Measurements from ENCODE around the gene GP9.

DNA sequence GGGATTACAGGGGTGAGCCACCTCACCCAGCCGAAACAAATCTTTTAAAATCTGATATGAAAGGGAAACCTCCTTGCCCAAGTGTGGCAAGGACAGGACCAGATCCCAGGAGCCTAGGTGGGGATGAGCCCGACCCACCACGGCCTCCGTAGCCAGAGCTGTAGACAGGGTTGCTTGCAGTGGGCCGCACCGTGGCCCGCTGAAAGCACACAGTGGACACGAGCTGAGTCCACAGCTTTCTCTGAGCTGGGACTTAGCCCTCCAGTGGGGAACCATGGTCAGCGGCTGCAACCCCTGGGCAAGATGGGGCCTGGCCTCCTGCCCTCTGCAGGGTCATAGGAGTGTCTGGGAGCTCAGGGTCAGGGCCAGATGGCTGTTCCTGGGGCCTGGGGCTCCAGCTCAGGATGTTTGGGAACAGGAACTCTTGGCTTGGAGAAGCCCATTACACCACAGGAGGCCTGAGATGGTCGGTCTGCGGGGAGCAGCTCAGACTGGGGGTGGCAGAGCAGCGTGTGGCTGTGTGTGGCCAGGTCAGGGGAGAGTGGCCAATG, 24.7 kb downstream of the GP9 start:
- TF ChIP-seq, protein P1, sequence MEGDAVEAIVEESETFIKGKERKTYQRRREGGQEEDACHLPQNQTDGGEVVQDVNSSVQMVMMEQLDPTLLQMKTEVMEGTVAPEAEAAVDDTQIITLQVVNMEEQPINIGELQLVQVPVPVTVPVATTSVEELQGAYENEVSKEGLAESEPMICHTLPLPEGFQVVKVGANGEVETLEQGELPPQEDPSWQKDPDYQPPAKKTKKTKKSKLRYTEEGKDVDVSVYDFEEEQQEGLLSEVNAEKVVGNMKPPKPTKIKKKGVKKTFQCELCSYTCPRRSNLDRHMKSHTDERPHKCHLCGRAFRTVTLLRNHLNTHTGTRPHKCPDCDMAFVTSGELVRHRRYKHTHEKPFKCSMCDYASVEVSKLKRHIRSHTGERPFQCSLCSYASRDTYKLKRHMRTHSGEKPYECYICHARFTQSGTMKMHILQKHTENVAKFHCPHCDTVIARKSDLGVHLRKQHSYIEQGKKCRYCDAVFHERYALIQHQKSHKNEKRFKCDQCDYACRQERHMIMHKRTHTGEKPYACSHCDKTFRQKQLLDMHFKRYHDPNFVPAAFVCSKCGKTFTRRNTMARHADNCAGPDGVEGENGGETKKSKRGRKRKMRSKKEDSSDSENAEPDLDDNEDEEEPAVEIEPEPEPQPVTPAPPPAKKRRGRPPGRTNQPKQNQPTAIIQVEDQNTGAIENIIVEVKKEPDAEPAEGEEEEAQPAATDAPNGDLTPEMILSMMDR (IDR thresholded peaks at IDR 0.05) = no peak
- no peak for TF ChIP-seq POLR2AphosphoS5 (IDR thresholded peaks at IDR 0.05; ENCODE audit: insufficient read depth in 1 of 2, low read depth in 1 of 2)

All from vagina (tissue), 2 donors.